Activated CD8-positive, alpha-beta memory T cell treated with anti-CD3 and anti-CD28 coated beads for 36 hours (primary cell): Measurements from ENCODE around the gene SLC6A12. TPM values are rescaled to one million over a fixed set of nuclear protein-coding genes. Genes with fewer than 3 reads are reported as not detected.
"Not testable (repeated sequence)": the region's sequence is repeated elsewhere in the genome, so short reads cannot be mapped to it uniquely, and the experiment has no call there.

Experiments used
- CTCF ChIA-PET: fragments of 350-600 bp; sonication (Branson Sonifier 250); formaldehyde crosslinking; loops from one replicate; lab custom pipeline; 2021; ENCODE audit warnings: antibody characterized with exemption; lab: Charles Lee
- POLR2A ChIA-PET: fragments of 350-600 bp; sonication (Branson Sonifier 250); formaldehyde crosslinking; loops from one replicate; lab custom pipeline; 2021; ENCODE audit warnings: antibody characterized with exemption; lab: Charles Lee
- total RNA-seq, 2 experiments: library from RNA; stranded (reverse); gene quantifications; one replicate each; pipeline ENCODE4 v1.2.3, GENCODE V29; 2021

SLC6A12 gene
- total RNA-seq, 2 experiments from 2014 or later = 0.32 to 0.44 TPM

DNA sequence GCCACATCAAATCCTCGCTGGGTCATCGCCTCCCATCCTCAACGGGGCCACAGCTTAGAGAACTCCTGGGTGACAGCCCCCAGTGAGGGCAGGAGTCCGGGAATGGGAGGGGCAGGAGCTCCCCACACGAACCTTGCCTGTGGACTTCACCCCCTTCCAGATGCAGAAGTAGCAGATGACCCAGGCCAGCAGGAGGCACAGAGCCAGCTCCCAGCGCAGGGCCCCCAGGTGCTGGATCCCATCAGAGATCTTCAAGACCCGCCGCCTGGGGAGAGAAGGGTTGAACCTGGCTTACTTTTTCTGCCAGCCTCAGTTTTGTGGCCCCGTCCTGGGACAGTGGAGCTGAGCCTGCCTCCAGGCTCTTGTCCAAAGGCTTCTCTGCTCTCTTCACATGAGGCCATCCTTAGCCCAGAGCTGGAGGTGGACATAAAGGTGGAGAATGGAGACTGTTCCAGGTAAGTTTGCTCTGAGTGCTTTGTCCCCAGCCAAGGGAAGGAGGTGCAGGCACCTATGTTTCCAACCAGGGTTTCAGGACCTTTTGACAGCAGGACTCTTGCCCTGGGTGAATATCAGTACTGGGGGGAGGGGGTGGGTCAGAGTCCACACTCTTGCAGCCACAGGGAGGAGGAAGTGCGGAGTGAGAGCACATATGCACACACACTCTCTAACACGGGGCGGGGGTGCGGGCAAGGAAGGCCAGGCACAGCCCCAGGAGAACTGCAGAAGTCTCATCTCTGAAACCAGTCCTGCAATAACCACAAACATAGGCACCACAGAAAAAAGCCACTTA, 23.3 kb upstream of the SLC6A12 start:
- POLR2A ChIA-PET = no interaction called here

DNA sequence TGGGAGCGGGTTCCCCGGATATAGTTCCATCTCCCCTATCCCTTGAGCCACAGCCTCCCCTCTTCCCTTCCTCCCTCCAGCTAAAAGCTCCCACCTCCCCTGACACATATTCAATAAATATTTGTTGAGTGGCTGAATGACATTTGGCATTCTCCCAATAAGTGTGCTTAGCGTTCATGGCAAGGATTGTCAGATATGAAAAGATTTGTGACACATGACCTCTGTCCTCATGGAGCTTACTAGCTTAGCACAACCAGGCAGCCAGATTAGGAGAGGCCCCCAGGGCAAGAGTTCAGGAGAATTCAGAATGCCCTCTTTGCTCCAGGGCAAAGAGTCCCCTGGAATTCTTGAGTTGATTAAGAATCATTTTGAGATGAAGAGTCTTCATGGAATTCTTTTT, 22.5 kb upstream of the SLC6A12 start:
- CTCF ChIA-PET = no interaction called here

More for the DNA sequence above, 23.3 kb upstream of the SLC6A12 start:
- CTCF ChIA-PET = no interaction called here

DNA sequence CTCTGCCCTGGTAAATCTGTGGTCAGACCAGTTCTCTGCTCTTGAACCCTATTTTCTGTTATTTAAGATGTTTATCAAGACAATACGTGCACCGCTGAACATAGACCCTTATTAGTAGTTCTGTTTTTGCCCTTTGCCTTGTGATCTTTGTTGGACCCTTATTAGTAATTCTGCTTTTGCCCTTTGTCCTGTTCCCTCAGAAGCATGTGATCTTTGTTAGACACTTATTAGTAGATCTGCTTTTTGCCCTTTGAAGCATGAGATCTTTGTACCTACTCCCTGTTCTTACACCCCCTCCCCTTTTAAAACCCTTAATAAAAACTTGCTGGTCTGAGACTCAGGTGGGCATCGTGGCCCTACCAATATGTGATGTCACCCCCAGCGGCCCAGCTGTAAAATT, 22.0 kb upstream of the SLC6A12 start:
- POLR2A ChIA-PET, CTCF ChIA-PET: not testable (repeated sequence)

More for the DNA sequence above, 22.5 kb upstream of the SLC6A12 start:
- POLR2A ChIA-PET = no interaction called here

DNA sequence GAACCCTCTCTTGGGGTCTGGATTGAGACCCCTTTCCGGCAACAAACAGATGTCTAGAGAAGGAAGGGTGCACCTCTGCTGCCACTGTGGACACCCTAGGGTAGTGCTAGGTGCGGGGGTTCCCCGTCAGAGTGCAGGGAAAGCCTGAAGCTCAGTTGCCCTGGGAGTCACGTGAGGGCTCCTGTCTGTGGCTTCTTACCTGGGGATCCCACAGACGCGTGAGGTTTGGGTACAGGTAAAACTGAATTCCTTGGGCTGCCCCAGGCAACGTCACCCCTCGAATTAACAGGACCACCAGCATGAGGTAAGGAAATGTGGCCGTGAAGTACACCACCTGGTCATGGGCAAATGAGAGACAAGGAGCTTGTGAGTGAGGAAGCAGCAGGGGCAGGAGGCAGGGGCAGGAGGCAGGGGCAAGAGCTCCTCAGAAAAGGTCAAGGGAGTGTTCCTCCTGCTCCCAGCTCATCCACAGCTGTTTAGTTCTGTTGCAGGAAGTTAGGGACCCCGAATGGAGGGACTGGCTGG, 21.0 kb upstream of the SLC6A12 start:
- ChIA-PET CTCF (interaction anchor here (3.4 kb wide), 1 partner anchor 15 kb away, joined by 9 read pairs; no protein-coding TSS in a partner anchor), POLR2A (no interaction called here)

DNA sequence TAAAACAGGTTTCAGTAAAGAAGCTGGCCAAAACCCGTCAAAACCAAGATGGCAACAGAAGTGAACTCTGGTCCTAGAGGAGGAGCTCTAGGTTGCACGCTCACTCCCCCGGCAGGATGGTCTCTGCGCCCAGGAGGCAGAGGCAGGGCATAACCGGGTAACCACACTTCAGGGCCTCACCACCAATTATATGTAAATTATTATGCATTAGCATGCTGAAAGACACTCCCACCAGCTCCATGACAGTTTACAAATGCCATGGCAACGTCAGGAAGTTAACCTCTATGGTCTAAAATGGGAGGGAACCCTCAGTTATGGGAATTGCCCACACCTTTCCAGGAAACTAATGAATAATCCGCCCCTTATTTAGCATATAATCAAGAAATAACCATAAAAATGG, 20.1 kb upstream of the SLC6A12 start:
- ChIA-PET POLR2A (no interaction called here), CTCF (interaction anchor here (1.7 to 3.4 kb wide), 2 partner anchors 11 to 14 kb away, joined by 8 to 9 read pairs; no protein-coding TSS in a partner anchor)

DNA sequence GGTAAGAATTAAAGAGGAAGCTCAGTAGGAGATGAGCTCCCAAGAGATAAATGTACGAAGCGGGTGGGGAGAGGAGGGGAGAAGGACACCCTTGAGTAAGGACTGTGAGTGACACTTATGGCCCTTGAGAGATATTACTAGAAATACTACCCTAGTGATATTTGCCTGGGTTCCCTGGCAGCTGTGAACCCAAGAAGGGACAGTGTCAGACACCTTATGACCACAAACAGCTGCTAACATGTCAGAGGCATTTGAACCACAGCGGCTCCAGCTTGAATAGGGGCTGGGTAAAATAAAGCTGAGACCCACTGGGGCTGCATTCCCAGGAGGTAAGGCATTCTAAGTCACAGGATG, 19.6 kb upstream of the SLC6A12 start:
- CTCF ChIA-PET = interaction anchor here (1.7 to 3.4 kb wide), 2 partner anchors 10 to 14 kb away, joined by 8 to 9 read pairs; no protein-coding TSS in a partner anchor
- POLR2A ChIA-PET = no interaction called here

DNA sequence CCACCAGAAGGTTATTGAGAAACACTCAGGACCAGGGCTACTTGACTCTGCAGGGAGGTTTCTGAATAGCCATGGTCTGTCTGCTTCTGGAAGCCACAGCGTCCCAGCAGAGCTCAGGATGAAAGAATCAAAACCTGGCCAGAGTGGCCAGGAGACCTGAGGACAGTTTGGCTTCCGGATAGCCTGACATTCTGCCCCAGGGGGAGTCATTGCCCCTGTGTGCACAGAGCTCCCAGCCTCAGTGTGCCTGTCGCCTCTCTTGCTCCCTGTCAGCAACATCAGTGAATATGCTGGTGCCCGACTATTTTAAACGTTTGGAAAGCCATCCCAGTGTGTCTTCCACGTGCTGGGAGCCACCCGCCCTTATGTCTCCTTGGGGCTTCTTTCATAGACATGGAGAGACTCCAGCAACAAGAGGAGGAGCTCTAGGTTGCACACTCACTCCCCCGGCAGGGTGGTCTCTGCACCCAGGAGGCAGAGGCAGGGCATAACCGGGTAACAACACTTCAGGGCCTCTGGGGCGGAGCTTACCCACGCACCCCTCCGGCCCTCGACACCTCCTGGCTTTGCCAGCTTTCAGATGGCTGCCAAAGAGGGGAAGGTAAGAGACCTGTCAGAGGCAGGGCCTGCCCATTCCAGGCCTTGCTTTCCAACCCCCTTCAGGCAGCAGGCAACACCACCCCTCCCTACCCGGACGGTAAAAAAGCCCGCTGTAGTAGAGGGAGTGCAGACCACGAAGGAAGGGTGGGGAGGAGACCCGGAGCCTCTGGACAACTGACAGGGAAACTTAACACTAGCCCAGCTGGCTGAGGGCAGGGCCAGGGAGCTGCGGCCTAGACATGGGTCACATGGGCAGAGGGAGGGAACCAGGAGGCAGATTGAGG, 19.0 kb upstream of the SLC6A12 start:
- ChIA-PET POLR2A (no interaction called here), CTCF (interaction anchor here (1.7 to 3.4 kb wide), 2 partner anchors 10 to 13 kb away, joined by 8 to 9 read pairs; no protein-coding TSS in a partner anchor)

DNA sequence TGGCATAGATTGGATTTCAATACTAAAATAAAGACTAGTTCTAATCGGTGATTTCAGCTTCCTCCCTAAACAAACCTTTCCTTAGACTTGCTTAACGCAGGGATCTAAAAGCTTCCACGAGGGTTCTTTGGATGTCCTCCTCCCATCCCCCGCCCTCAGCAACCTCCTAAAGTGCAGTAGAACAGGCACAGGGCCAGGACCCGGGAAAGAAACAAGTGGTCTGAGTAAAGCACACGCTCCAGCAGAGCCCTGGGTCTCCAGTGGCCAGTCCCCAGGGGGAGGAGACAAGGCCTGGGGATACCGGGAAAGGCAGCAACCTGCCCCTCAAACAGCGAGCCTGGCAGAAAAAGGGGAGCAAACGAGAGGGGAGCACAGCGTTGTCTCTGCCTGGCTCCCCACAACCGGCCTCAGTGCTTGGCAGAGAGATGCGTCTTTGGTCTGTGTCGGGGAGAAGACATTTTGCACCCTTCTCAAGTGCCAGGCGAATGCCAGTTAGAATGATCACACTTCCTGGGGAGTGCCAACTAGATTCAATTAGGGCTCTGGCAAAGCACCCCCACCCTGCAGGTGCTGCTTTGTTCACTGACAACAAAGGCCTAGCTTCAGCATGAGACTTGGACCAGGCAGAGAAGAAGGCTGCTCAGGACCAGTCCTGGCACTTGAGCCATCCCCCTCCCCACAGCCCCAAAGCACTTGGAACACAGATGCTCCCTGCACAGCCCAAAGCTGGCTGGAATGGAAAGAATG, 17.1 kb upstream of the SLC6A12 start:
- CTCF ChIA-PET = no interaction called here
- POLR2A ChIA-PET = no interaction called here

DNA sequence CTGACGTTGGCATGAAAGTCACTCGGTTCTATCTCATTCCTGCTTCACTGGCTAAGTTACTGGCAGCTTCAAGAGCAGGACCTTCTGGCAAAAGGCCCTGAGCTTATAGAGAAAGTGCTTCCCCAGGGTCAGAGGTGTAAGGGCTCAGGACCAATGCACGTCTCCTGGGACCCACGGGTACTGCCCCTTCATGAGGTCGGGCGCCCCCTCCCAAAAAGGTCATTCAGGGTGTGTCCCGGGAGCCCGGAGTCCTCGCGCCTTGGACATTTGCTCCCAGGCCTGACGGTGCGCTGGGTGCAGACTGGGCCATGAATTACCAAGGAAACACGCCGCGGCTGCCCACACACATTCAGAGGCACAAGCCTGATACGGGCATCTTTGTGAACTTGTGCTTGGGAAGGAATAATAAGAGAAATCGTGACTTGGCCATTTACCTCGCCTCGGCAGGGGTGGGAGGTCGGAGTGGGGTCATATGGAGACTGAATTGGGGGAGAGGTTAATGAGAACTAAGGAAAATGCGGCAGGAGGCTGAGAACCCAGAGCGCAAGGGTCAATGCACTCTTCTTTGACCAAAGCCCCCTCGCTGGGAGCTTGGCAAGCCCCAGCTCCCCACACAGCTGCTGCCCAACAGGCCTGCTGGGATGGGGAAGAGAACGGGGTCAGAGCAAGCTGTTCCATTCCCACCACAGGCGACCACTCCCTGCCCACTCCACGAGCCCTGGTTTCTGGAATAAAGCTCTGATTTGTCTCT, 15.7 kb upstream of the SLC6A12 start:
- ChIA-PET POLR2A (no interaction called here), CTCF (no interaction called here)

DNA sequence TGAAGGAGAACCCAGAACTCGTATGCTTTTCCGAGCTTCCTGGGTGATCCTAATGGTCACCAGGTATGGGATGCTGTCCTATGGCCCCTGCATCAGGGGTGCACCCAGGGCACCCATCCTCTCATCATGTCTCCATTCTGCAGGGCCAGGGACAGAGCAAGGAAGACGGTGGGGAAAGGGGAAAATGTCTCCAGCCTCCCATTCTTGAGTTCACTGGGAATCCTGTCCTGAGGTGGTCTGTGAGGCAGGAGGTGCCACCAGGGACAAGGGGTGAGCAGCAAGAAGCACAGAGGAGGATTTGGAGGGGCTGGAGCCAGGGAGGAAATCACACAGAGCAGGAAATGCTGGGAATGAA, 14.9 kb upstream of the SLC6A12 start:
- ChIA-PET CTCF (no interaction called here), POLR2A (no interaction called here)

DNA sequence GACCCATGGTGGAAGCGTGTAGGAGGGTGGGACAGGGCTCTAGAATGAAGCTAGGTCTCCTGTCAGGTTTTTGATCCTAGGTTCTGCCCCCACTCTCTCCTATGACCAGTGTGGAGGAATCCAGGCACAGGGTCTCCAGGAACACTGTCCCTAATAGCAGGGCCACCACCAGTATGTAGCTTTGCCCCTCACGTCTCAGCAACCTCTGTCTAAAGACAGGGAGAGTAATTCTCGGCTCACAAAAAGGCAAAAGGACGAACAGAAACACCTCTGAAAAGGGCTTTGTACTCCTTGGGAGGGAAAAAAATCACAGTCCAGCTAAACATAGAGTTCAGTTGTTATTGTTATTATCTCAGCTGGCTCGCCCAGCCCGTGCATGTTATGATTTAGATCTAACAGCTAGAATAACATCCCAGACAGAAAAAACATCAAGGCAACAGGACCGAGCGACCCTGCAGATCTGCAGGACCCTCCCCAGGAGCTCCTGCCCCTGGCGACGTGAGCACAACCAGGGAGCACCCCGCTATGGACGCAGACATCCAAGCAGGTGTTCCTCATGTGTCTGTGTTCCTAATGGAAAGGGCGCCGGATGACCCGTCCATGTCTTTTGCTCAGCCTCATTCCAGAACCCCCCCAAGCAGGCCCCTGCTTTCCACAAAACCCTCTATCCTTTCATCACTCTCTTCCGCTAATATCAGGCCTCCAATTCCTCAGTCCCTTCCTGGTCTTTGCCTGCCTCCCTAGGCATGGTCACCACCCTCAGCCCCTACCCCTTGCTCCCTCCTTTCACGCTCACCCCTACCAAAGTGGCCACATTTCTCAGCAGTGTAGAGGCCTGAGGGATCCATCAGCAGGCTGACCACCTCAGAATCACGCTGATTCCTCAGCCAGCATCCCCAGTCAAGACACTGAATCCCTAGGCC, 14.2 kb upstream of the SLC6A12 start:
- ChIA-PET CTCF (interaction anchor here (1.1 kb wide), 1 partner anchor 9 kb away, joined by 3 read pairs; no protein-coding TSS in a partner anchor), POLR2A (no interaction called here)

DNA sequence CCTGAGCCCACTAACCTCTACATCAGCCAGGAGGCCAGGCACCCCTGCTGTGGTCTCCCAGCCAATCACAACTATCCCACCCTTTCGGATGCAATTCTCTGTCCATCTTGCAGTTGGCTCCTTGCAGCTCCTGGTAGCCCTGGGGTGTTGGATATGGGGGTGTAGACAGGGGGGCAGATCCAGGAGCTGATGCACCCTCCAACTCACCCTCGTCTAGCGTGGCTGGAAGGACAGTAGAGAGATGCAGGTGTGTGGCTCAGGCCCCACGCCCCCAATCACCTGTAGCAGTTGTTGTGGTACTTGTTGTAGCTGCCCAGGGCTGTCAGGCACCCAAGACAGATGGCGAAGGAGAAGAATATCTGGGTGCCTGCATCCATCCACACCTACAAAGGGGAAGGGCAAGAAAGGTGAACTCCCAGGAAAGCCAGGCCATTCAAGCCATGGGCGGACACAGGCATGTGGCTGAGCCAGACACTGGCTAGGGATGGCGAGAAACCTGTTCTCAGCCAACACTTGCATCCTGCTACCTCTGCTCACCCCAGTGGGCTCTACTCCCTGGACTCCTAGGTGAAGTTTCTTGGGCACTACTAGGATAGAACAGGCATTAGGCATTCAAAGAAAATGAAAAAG, 13.4 kb upstream of the SLC6A12 start:
- CTCF ChIA-PET = interaction anchor here (1.1 kb wide), 1 partner anchor 8 kb away, joined by 3 read pairs; no protein-coding TSS in a partner anchor
- POLR2A ChIA-PET = no interaction called here

DNA sequence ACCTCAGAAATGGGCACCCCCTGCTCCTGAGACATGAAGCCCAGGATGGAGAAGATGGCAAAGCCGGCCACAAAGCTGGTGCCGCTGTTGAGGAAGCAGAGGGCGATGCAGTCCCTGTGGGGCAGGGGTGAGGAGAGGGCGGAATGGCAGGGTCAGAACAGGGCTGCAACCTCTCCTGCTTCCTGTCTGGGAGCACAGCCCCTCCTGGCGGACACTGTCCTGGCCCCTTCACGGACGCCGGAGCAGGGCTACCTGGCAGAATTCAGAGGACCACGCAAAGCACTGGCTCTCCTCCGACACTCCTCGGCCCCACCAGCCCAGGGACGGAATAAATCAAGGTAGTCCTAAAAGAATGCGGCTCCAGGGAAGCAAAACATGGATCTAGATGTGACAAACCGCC, 12.4 kb upstream of the SLC6A12 start:
- CTCF ChIA-PET = no interaction called here
- POLR2A ChIA-PET = no interaction called here

DNA sequence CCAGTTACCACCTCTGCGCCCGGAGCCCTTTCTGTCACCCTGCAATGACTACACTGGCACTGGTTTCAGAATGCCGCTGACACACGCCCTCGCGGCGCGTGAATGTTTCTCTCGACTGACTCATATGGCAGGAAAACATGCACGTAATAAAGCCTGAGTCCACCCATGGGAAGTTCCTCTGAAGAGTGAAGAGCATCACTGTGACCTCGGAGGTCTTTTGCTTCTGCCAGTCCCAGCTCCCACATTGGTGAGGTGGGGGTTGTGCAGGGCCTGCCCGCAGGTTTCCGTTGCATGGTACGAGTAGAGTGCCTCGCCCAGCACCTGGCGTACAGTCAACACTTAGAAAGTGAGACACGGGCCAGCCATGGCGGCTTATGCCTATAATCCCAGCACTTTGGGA, 11.1 kb upstream of the SLC6A12 start:
- ChIA-PET CTCF (no interaction called here), POLR2A (no interaction called here)

DNA sequence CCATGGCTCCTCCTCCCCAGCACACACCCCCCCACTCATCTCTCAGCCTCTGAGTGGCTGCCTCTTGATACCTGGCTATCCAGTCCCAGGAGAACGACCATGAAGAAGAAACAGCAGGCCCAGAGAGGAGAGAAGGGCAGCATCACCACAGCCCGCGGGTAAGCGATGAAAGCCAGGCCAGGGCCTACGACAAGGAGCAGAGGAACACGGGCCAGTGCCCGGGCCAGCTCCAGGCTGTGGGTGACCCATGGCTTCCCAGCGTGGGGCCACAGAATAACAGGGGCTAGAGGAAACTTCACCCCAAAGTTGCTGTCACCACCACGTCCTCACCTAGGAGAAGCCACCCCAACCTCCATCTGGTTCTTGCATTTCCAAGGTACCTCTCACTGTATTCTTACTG, 10.4 kb upstream of the SLC6A12 start:
- CTCF ChIA-PET = interaction anchor here (2.9 kb wide), 1 partner anchor 9 kb away, joined by 8 read pairs; no protein-coding TSS in a partner anchor
- POLR2A ChIA-PET = no interaction called here

DNA sequence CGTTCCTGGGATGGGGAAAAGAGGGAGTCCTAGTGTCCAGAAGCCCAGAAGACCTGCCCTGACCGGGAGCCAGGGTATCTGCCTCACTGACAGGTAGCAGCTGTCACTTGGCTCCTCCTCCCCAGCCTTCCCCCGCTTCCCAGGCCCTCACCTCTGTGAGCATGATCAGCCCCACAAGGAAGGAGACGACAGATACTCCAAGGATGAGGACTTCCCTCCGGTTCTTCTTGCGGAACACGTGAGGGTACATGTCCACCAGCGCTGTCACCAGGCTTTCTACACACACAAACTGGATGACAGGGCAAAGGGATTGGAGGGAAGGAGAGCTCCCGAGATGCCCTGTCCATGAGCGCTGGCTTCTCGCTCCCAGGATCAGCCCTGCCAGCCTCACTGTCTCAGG, 9.9 kb upstream of the SLC6A12 start:
- CTCF ChIA-PET = interaction anchor here (2.9 kb wide), 1 partner anchor 9 kb away, joined by 8 read pairs; no protein-coding TSS in a partner anchor
- POLR2A ChIA-PET = no interaction called here

DNA sequence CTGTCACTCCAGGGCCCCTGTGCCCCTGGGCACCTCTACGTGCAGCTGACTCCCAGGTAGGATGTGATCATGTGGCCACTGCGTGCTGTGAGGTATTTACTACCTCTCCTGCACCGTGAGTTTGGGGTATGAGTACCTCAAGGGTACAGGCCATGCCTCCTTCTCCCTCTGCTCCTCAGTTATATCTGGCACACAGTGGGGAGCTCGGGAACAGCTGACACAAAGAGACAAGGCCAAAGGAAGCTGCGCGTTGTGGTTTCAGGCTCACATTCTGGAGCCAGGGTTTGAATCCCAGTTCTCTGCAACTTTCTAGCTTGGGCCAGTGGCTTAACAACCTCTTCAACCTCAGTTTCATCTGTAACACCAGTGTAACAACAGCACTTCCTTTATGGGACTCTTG, 7.8 kb upstream of the SLC6A12 start:
- POLR2A ChIA-PET = no interaction called here
- CTCF ChIA-PET = interaction anchor here (2.9 kb wide), 1 partner anchor 11 kb away, joined by 8 read pairs; no protein-coding TSS in a partner anchor
